Measurements from ENCODE around the gene RGS8.

GRCh38 chr1:182716740-182717720 is 32.6 kb upstream of the RGS8 start:
- TF ChIP-seq CTCF (IDR thresholded peaks at IDR 0.05) (no peak), POLR2A (IDR thresholded peaks at IDR 0.05) (no peak), EP300 (IDR thresholded peaks at IDR 0.05) (no peak)

Data from gastroesophageal sphincter (tissue), 3 donors.